NCI-H446 (cell line): ENCODE data around the gene FLT3.
A peak's percentile ranks its signal among the peaks of the same experiment; 100 is the strongest.

Source experiments
- DNase-seq, 2 experiments: peaks; one replicate each; lab custom pipeline; 2025; lab: John Stamatoyannopoulos, UW

FLT3 gene

DNA sequence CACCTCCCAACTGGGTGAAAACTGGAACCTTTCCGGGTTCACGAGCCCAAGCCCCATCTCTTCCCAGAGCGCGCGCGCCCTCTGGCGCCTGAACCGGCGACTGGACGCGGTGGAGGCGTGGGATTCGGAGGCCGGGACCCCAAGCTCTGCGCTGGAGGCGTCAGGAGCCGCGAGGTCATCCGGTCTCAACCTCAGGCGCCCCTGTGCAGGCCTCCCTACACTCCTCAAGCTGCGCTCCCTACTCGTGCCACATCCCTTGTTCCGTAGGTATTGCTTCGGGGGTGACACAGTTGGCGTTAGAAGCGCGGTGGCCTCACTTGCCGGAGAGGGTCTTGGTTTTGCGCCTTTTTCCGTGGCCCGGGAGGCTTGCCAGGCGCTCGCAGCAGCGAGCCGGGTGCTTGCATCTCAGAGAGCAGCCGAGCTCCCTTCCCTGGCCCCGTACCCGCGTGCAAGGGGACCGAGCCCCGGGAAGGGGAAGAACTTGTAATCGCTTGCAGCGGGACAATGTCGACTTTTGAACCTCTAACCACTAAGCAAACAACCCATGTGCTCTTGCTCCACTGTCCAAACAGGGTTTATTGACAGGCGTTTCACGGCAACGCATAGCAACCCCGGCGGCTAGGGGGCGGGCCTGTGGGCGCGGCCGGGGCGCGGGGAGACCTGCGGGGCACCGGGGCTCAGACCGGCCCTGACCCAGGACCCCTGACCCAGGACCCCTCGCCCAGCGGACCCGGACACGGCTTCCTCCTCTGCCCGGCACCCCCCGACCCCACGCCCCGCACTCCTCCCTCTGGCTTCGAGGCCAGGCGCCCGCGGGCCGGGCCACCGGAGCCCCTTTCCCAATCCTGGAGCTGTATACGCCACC, 139.8 kb downstream of the FLT3 start:
- DNase-seq, result no peak

DNA sequence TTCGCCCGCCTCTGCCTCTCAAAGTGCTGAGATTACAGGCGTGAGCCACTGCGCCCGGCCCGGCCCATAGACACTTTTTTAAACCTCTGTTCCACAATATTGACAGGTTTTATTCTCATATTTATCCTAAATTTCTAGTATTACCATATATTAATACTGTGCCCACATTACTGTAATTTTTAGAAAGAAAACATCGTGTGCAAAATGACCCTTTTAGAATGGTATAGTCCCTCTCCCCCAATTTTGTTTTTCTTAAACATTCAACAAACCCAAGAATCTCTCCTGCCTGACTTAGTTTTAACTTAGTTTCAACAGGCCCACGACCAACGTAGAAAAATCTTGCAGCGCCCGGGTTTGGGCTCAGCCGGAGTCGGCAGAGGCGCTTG, 140.4 kb downstream of the FLT3 start:
- no peak for DNase-seq

DNA sequence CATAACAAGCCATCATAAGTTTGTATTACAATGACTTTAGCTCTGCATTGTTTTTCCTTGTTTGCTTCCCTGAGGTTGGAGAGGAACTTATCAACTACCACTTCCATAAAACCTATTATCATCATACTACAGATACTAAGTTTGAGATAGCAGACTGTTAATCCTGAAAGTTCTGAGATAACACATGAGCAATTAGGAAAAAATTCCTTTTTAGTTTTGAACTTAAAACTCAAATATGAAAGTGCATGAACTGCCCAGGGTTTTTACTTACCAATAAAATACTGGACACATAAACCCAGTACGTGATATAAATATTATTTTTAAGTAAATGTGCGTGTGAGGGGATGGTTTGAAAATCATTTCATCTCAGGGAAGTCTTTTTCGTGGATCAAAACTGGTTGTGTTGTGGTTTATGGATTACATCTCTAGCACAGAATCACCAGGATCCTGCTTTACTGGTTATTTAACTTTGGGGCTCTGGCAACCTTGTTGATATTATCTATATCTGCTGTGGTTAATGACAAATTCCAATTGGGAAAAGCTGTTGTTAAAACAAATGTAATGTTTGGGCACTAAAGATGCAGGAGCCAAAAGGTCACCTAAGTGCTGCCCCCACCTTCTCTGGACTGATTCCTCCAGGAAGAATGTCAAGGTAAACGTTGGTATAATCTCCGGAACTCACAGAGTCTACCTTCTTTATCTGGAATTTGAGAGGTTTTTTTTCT, 143.6 kb downstream of the FLT3 start:
- no peak for DNase-seq

DNA sequence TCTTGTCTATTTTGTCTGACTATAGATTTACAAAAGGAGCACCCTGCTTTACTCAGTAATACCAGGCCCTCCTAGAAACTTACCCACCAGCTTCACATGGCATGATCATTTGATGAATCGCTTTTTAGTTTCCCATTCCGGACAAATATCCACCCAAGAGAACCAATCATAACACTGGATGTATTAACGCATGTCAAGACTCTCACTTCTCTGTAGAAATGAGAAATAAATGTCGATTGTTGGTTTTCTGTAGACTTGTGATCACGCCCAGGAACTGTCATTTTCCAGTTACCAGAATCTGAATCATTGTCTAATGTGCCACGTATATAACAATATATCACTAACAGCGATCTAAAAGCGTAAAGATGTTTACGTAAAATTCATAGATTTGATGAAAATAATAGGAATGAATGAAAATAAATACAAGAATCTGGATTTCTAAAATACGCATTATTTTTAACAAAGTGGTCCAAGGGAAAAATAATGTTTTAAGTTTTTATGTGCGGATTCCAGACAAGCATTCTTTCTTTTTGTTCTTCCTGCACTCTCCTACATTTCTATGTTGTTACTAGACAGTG, 145.3 kb downstream of the FLT3 start:
- no peak for DNase-seq

DNA sequence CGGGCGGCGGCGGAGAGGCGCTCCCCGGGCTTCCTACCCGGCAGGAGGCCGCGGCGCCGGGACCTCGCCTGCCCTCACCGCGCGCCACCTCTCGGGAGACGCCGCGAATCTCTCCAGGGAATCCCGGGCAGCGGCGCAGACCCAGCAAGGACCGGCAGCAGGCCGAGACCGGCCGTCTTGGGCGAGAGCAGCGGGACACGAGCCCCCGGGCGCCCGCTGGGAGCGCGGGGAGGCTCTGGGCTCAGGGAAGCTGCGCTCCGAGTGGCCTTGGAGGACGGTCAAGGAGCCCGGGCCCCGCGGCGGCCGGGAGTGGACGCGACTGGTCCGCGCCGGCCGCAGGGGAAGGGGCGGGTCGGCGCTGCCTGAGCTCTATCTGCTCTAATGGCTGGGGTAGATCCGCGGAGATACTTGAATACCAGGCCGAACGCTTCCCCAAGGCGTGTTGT, 145.9 kb downstream of the FLT3 start:
- DNase-seq, result no peak

DNA sequence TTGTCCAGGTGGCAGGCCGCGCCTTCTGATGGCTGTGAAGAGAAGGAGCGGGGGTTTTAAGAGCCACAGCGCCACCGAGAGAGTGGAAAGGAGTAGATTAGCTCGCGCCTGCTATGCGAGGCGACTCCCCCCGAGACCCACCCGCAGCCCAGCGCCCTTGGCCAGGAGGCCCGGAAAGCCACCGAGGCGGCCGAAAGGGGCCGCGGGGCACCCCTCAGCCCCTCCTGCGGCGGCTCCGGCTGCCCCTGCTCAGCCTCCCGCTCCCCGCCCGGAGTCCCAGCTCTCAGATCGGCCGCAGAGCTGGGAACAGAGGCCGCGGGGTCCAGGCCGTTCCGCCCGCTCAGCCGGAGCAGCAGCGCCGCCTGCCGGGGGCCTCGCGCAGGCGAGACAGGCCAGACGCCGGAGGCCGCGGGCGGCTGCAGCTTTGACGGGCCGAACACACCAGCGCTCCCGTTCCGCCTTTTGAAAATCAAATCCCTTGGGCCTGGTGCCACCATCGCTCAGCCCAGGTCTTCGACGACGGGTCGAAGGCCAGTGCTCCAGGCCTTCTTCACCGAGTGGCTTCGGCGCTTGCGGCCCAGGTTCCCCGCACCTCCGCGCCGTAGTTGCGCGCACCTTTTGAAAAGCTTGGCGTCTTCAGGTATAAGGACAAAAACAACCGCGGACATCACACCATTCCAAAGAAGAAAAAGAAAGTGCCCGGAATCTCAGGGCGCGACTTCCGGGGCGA, 146.5 kb downstream of the FLT3 start:
- DNase-seq, result peak in 1 of 2 experiments; percentile 63
